ENCODE data around the gene GNB1. TPM values are rescaled to one million over a fixed set of nuclear protein-coding genes. Genes with fewer than 3 reads are reported as not detected.
A peak's percentile ranks its signal among the peaks of the same experiment; 100 is the strongest.

The GNB1 gene
- total RNA-seq, 1 experiment from 2014 or later: 400 TPM

- Histone ChIP-seq H3K9ac (ENCODE audit: extremely low read depth, insufficient read length, low read length) (no peak overlapping the region), H3K79me1 (ENCODE audit: insufficient read depth, low read depth, low read length, poor library complexity, severe bottlenecking) (no peaks in the 10 kb centered on the region), H2BK12ac (ENCODE audit: insufficient read length, low read depth, low read length) (no peak overlapping the region), H4K5ac (ENCODE audit: insufficient read length, low read depth, low read length) (no peak overlapping the region), H3K18ac (ENCODE audit: insufficient read length, low read depth, low read length) (no peak overlapping the region), H2BK15ac (ENCODE audit: low read depth, low read length) (no peak overlapping the region), H3K27ac (ENCODE audit: insufficient read length, low read depth, low read length) (no peak overlapping the region), H4K20me1 (ENCODE audit: control insufficient read depth, insufficient read depth, insufficient read length) (no peaks in the 10 kb centered on the region), H3K4ac (ENCODE audit: low read depth, low read length) (no peak overlapping the region), H4K91ac (ENCODE audit: insufficient read length, low read depth, low read length) (no peak overlapping the region), H3K79me2 (ENCODE audit: insufficient read depth, low read length) (peaks cover 23% of the 10 kb centered on the region), H3K23ac (ENCODE audit: insufficient read length, low read depth, low read length) (no peak overlapping the region), H3T11ph (ENCODE audit: low read length) (no peak overlapping the region), H3K27me3 (ENCODE audit: insufficient read depth, low read length) (no peaks in the 10 kb centered on the region), H3K4me2 (ENCODE audit: insufficient read depth, insufficient read length, low read length) (peak overlapping the region; percentile 79), H3K14ac (ENCODE audit: insufficient read depth, low read length) (no peak overlapping the region), H3K4me1 (ENCODE audit: insufficient read depth, low read length) (peaks cover 18% of the 10 kb centered on the region), H2BK20ac (ENCODE audit: low read depth, low read length, poor library complexity, severe bottlenecking) (no peak overlapping the region), H2BK5ac (ENCODE audit: insufficient read length, low read length) (no peak overlapping the region), H2AK5ac (ENCODE audit: insufficient read length, low read length) (no peak overlapping the region), H3K23me2 (ENCODE audit: insufficient read length, low read depth, low read length, poor library complexity, severe bottlenecking) (peaks cover 16% of the 10 kb centered on the region), H3K56ac (ENCODE audit: insufficient read length, low read depth, low read length) (no peak overlapping the region), H4K8ac (replicated peaks; ENCODE audit: insufficient read length, low read depth, low read length) (no peak overlapping the region), H2AFZ (ENCODE audit: low read length) (no peak overlapping the region), H2BK120ac (ENCODE audit: low read depth, low read length, poor library complexity, severe bottlenecking) (no peak overlapping the region), H3K9me3 (ENCODE audit: control insufficient read depth, low read depth, low read length) (no peaks in the 10 kb centered on the region)
- H3K4me1 Mint-ChIP-seq: peaks cover 43 to 51% of the 10 kb centered on the region in 2 experiments
- peaks cover 21 to 35% (median 22%) of the 10 kb centered on the region in 3 experiments; a peak in 6 of 7 replicates for H3K36me3 Mint-ChIP-seq (ENCODE audit: insufficient read depth in 1 of 3, low read depth in 3 of 3)
- peaks cover 3 to 4% of the 10 kb centered on the region in 2 experiments; a peak in 4 of 5 replicates for H3K9me3 Mint-ChIP-seq
- WGBS (ENCODE audit: extremely low coverage, insufficient read length, low lambda C conversion rate): no CpG with 5 or more reads among the region's 9 CpGs
- H3K27ac Mint-ChIP-seq: peak overlapping the region in 1 of 3 experiments; percentile 43; a peak in 2 of 7 replicates
- DNase-seq: no peak
- TF ChIP-seq CTCF (conservative IDR thresholded peaks at IDR 0.05): no peak
- no peaks in the 10 kb centered on the region; the same call in 1 of the 2 replicates for H3K27me3 Mint-ChIP-seq (ENCODE audit: low read depth)
- peak overlapping the region; percentile 81 to 87 for H3K4me3 Mint-ChIP-seq
Observed at GRCh38 chr1:1776672-1777582, 114.0 kb downstream of the GNB1 start.

All from H9 (cell line).